ENCODE results near the gene DYDC1. TPM values are rescaled to one million over a fixed set of nuclear protein-coding genes. Genes with fewer than 3 reads are reported as not detected.

Gene DYDC1
- total RNA-seq, 1 donor from 2014 or later: not detected

DNA sequence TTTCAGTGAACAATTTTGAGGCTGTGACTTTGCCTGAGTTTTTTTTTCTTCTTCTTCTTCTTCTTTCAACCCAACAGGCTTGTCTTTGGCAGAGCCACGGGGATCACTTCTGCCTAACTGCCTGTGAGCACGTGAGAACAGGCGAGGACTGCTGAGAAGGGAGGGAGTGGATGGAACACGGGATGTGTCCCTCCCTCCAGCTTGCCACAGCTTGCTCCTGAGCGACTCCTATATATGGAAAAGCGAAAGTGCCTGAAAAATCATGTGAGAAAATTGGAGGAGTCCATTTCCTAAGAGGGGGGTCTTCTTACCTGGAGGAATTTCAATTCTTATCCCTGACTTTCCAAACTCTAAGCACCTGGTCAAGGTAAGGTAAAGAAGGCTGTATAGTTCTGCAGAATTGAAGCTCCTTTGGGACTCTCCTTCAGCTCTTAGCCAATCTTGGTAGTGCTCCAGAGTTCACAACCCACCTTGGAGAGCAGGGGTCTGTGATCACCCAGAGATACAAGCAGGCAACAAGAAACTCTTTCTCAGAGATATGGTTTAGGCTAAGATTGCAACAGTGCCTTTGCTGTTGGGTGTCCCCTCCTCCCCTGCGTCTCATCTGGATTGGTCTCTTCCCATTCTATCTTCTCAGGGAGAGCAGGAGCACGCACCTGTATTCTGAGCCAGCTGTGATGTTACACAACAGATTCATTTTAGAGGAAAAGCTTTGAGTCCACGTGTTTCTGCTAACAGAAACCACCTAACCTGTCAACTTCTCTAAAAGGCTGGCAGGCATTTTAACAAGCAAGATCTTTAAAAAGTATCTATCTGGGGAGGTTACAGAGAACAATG, 66.9 kb downstream of the DYDC1 start, which contains the start of gene MAT1A:
Gene MAT1A (minus strand): TSS at position 208 of the 837 bp plus-strand sequence. CDS start 235 bp downstream, outside the sequence.
- no peaks in the 10 kb centered on the region for H3K36me3 ChIP-seq (ENCODE audit: control insufficient read depth, insufficient read depth, low read length)
- no peak for FAIRE-seq
- no peaks in the 10 kb centered on the region for H3K27me3 ChIP-seq (ENCODE audit: control insufficient read depth, insufficient read depth, low read length)
- TF ChIP-seq, protein P1, sequence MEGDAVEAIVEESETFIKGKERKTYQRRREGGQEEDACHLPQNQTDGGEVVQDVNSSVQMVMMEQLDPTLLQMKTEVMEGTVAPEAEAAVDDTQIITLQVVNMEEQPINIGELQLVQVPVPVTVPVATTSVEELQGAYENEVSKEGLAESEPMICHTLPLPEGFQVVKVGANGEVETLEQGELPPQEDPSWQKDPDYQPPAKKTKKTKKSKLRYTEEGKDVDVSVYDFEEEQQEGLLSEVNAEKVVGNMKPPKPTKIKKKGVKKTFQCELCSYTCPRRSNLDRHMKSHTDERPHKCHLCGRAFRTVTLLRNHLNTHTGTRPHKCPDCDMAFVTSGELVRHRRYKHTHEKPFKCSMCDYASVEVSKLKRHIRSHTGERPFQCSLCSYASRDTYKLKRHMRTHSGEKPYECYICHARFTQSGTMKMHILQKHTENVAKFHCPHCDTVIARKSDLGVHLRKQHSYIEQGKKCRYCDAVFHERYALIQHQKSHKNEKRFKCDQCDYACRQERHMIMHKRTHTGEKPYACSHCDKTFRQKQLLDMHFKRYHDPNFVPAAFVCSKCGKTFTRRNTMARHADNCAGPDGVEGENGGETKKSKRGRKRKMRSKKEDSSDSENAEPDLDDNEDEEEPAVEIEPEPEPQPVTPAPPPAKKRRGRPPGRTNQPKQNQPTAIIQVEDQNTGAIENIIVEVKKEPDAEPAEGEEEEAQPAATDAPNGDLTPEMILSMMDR (IDR thresholded peaks at IDR 0.05; ENCODE audit: insufficient read depth, low read length, severe bottlenecking): peak; percentile 28
- H3K4me3 ChIP-seq (ENCODE audit: low read depth, low read length): no peak within 1 kb of the TSS
- DNase-seq (ENCODE audit: low read depth): peak; percentile 50

DNA sequence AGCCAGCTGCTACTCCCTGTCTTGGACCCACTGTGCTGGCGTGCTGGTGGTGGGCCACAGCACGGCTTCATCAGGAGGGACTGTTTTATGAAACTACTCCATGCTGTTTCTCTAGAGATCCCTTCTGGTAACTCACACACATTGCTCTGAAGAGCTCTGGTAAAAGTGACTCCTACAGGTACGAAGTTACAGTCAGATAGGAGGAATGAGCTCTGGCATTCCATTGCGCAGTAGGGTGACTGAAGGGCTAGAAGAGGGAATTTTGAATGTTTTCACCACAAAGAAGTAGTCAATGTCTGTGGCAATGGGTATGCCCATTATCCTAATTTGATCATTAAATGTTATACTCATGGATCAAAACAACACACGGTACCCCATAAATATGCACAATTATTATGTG, 67.7 kb downstream of the DYDC1 start:
- no peak for DNase-seq (ENCODE audit: low read depth)
- TF ChIP-seq, protein P1 (IDR thresholded peaks at IDR 0.05; ENCODE audit: insufficient read depth, low read length, severe bottlenecking): no peak
- no peaks in the 10 kb centered on the region for H3K27me3 ChIP-seq (ENCODE audit: control insufficient read depth, insufficient read depth, low read length)
- H3K4me3 ChIP-seq (ENCODE audit: low read depth, low read length): no peak overlapping the region
- no peaks in the 10 kb centered on the region for H3K36me3 ChIP-seq (ENCODE audit: control insufficient read depth, insufficient read depth, low read length)
- FAIRE-seq: peak; percentile 28

Other genes starting within 250 kb of the DYDC1 start
- gene PLAC9, start 224.0 kb downstream of the DYDC1 start, total RNA-seq: 0.13 TPM in 1 of 2 replicates, not detected in the other
- gene ANXA11, start 151.2 kb downstream of the DYDC1 start, total RNA-seq: 22.1 and 31.7 TPM in 2 replicates
- not detected in 2 replicates for gene MAT1A, start 67.1 kb downstream of the DYDC1 start, total RNA-seq
- not detected in 2 replicates for gene DYDC2, start within 50 bp of the DYDC1 start, total RNA-seq
- gene PRXL2A, start 51.8 kb upstream of the DYDC1 start, total RNA-seq: 24.5 and 50.3 TPM in 2 replicates
- gene TSPAN14, start 97.6 kb upstream of the DYDC1 start, total RNA-seq: 21.1 and 30.1 TPM in 2 replicates
- under 0.01 TPM in 2 replicates for gene SH2D4B, start 181.1 kb upstream of the DYDC1 start, total RNA-seq